Panc1 (cell line): ENCODE results near the gene CCDC144A.

Experiments used
- POLR2AphosphoS5 ChIP-seq: IDR thresholded peaks from 2 replicates; pipeline ENCODE4 v1.6.1; 2012; ENCODE audit warnings: mild to moderate bottlenecking, low read depth, low read length, moderate library complexity
- SIN3A ChIP-seq: IDR thresholded peaks from 2 replicates; pipeline ENCODE4 v1.6.1; 2012; ENCODE audit warnings: low read depth, mild to moderate bottlenecking, low read length, moderate library complexity, borderline replicate concordance; ENCODE audit not compliant: insufficient read depth
- TCF7L2 ChIP-seq: IDR thresholded peaks from 2 replicates; pipeline ENCODE4 v1.6.1; 2011; ENCODE audit warnings: mild to moderate bottlenecking, low read depth, low read length, inconsistent platforms
- TF ChIP-seq, protein P1 (sequence below): fragments of 450-650 bp; IDR thresholded peaks from 2 replicates; pipeline ENCODE4 v1.5.1; 2017; ENCODE audit warnings: mild to moderate bottlenecking
- TF ChIP-seq, protein P2 (sequence below), 2 experiments: IDR thresholded peaks; 2 replicates each; pipeline ENCODE4 v1.6.1; 2011 to 2012; ENCODE audit warnings: low read depth in 2 of 2, control low read depth in 1 of 2, low read length in 1 of 2, mild to moderate bottlenecking in 1 of 2, moderate library complexity in 1 of 2; ENCODE audit not compliant: insufficient read depth in 1 of 2

GRCh38 chr17:16676676-16677268, 13.3 kb upstream of the CCDC144A start:
- TF ChIP-seq POLR2AphosphoS5, result no peak
- TF ChIP-seq, protein P1, sequence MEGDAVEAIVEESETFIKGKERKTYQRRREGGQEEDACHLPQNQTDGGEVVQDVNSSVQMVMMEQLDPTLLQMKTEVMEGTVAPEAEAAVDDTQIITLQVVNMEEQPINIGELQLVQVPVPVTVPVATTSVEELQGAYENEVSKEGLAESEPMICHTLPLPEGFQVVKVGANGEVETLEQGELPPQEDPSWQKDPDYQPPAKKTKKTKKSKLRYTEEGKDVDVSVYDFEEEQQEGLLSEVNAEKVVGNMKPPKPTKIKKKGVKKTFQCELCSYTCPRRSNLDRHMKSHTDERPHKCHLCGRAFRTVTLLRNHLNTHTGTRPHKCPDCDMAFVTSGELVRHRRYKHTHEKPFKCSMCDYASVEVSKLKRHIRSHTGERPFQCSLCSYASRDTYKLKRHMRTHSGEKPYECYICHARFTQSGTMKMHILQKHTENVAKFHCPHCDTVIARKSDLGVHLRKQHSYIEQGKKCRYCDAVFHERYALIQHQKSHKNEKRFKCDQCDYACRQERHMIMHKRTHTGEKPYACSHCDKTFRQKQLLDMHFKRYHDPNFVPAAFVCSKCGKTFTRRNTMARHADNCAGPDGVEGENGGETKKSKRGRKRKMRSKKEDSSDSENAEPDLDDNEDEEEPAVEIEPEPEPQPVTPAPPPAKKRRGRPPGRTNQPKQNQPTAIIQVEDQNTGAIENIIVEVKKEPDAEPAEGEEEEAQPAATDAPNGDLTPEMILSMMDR, result no peak
- TF ChIP-seq, protein P2, sequence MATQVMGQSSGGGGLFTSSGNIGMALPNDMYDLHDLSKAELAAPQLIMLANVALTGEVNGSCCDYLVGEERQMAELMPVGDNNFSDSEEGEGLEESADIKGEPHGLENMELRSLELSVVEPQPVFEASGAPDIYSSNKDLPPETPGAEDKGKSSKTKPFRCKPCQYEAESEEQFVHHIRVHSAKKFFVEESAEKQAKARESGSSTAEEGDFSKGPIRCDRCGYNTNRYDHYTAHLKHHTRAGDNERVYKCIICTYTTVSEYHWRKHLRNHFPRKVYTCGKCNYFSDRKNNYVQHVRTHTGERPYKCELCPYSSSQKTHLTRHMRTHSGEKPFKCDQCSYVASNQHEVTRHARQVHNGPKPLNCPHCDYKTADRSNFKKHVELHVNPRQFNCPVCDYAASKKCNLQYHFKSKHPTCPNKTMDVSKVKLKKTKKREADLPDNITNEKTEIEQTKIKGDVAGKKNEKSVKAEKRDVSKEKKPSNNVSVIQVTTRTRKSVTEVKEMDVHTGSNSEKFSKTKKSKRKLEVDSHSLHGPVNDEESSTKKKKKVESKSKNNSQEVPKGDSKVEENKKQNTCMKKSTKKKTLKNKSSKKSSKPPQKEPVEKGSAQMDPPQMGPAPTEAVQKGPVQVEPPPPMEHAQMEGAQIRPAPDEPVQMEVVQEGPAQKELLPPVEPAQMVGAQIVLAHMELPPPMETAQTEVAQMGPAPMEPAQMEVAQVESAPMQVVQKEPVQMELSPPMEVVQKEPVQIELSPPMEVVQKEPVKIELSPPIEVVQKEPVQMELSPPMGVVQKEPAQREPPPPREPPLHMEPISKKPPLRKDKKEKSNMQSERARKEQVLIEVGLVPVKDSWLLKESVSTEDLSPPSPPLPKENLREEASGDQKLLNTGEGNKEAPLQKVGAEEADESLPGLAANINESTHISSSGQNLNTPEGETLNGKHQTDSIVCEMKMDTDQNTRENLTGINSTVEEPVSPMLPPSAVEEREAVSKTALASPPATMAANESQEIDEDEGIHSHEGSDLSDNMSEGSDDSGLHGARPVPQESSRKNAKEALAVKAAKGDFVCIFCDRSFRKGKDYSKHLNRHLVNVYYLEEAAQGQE (IDR thresholded peaks at IDR 0.05; ENCODE audit: insufficient read depth in 1 of 2, low read depth in 2 of 2, low read length in 1 of 2), result no peak
- no peak for TF ChIP-seq SIN3A
- no peak for TF ChIP-seq TCF7L2
